KBM-7 (cell line): ENCODE measurements around the gene STARD5.

Experiments
- DNase-seq: peaks from one replicate; pipeline ENCODE4 v3.0.0-alpha.2; 2015
- in situ Hi-C: fragments of 300-500 bp; cut with MboI; formaldehyde crosslinking; loops from 2 replicates; pipeline ENCODE4 v1.14.3; 2020; ENCODE audit warnings: low sequenced_read_pairs, low pct_unique_long_range_greater_than_20kb, mixed read lengths

The STARD5 gene

GRCh38 chr15:81315452-81316175 lies 8.3 kb downstream of the STARD5 start:
- DNase-seq, result no peak
- in situ Hi-C loops, result no loop called here

DNA sequence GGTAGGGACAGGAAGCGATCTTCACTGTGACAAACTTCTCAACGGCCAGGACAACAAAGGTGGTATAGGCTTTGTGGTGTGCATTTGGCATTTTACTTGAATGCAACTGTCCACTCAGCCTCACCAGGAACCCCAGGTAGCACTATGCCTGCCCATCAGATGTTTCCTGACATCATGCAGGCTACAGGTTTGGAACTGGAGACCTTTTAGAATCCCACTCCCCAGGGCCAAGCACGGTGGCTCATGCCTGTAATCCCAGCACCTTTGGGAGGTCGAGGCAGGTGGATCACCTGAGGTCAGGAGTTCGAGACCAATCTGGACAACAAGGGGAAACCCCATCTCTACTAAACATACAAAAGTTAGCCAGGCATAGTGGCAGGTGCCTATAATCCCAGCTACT lies 9.6 kb downstream of the STARD5 start:
- no peak for DNase-seq
- in situ Hi-C loops, result no loop called here

GRCh38 chr15:81313686-81314085 lies 10.3 kb downstream of the STARD5 start:
- no peak for DNase-seq
- in situ Hi-C loops, result no loop called here

DNA sequence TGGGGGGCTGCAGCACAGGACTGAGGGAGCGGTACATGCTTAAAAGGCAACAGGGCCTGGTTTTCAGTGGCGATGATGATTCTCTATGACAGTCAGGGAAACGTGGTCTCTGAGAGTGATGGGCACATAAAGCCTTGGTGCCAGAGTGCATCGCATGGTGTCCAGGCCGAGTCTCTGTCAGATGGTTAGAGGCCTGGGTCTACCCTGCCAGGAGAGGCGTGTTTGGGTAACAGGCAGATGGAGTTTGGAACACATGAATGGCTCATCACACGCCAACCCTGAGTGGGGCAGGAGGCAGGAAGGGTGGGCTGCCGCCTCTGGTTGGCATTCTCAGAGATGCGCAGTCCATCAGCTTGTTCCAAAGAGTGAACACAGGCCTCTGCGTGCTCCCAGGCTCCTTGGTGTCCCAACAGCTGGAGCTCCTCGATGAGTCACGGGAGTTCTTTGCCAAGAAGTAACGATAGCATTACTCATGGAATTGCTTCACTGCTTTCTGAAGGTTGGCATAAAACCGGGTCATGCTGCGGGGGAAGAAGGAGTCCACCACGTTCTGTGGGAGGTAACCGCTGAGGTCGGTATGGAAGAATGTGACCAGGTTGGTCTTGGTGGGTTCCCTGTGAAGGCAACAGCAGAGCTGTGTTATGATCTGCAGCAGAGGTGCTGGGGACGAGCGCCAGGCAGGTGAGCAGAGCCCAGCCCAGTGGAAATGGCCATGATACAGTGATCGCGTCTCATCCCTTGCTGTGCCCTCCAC lies 11.0 kb downstream of the STARD5 start:
- in situ Hi-C loops, result no loop called here
- no peak for DNase-seq

DNA sequence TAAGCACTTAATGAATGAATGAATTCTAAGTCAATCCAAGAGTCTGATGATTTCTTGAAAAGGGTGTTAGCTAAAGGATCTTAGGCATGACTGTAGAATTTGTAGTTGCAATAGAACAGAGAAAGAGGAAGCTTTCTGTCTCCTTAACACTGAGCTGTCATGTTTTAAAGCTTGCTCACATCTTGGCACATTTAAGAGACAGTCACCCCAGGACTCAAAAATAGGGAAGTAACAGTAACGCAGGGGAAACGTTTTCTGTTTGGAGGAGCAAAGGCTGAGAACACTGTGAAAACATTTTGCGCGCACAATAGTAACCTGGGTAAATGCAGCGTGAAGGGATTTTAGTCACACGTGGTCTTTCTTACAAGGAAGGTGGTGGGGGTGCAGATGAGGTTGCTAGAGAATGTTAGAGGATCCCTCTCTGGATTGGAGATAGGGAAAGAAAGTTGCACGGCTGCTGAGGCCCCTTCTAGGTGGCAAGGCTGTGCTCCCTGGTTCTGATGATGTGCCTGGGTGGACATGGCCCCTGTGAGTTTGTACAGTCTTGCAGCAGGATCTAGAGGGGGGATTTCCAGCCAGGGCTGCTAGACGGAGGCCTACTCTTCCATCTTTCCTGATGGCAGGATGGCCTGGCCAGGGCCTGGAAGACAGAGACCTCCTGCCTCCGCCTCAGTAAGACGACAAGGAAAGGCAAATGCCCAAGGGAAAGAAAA lies 12.0 kb downstream of the STARD5 start:
- in situ Hi-C loops, result no loop called here
- DNase-seq, result peak; percentile 98

DNA sequence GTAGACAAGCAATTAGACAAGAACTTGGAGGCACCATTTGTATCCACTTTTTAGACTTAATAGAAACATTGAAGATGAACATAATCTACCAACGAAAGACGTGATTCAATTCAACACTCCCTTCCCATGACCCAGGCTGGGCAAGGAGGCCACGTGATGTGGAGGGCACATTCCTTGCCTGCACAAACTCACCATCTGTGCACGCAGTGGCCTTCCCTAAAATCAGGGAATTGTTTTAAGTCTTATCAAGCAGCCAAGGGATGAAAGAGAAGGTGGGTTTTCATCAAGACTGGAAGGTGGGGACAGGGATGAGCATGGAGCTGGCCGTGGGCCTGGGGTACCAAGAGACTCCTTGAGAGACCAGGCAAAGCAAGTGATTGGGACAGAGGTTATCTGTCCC lies 13.5 kb downstream of the STARD5 start:
- in situ Hi-C loops, result no loop called here
- DNase-seq, result no peak

- no peak for DNase-seq
- in situ Hi-C loops, result no loop called here
Observed at GRCh38 chr15:81309647-81310450, 14.1 kb downstream of the STARD5 start.

- DNase-seq, result no peak
- in situ Hi-C loops, result no loop called here
Observed at GRCh38 chr15:81308260-81308659, 15.7 kb downstream of the STARD5 start.

DNA sequence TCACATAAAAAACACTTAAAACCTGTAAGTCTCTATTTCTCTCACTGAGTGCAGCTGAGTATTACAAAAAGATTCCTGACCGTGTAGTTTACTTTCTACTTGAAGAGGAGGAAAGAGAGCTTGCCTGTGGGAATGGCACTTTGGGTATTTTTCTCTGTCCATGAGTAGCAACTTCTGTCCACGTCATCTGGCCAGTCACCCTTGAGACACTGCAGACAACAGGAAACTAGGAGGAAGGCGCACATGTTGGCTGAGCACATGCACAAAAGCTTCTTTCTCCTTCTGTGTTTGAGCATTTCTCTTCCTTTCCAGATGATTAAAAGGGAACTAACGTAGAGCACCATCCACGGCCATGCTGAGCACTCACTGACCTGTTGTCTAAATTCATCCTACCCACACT lies 19.7 kb downstream of the STARD5 start:
- DNase-seq, result peak; percentile 83

DNA sequence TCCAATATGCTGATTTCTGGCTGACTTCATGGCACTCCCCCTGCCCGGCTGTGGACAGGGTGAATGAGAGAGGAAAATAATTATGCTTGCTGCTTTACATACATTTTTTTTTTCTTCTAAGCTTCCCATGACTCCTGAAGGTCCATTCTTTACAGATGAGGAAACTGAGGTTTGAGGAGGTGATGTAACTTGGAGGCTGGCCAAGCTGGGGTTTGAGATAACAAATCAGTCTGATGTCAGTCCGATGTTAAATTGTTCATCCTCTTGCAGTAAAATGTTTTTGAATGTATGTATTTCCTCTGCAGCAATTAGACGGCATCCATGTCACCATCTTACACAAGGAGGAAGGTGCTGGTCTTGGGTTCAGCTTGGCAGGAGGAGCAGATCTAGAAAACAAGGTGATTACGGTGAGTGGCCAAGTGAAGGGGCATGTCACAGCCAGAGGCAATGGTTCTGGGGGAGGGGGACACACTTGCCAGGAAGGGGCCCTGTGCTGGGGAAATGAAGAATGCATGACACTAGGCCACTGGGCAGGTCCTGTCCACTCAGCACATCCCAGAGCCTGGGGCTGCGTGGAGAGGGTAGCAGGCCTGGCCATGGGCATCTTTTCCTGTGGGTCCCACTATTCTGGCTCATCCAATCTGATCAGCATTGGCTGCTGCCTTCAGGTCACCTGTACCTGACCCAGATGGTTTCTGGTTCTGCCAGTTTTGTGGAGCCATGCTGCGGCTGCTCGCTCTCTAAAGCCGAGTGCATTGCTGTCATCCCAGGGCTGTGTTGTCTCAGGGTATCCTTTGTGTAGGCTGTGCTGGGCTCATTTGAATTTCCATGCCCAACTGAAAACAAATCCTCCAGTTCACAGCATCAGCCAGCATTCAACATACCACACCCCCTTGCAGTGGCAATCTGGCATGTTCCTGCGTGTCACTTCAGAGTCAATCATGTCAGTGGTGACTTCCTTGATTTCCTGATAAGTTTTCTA lies 20.4 kb downstream of the STARD5 start:
- in situ Hi-C loops, result no loop called here
- peak; percentile 48 for DNase-seq

More for the DNA sequence above, 19.7 kb downstream of the STARD5 start:
- in situ Hi-C loops, result no loop called here

DNA sequence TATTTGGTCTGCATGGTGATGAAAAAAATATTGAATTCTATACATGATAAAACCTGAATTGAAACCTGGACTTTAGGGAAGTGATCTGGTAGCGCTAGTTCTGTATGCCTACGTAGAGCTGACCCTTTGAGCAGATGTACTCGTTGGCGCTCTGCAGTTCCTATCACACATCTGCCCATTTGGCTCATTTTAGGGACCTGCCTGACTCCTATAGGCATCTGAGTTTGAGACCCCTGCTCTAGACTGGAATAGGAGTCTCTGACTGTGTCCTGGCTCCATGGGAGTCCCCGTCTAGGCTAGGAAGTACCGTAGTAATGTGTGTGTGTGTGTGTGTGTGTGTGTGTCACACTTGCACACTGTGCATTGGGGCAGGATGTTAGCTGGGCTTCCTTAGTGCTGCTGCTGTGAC lies 21.2 kb downstream of the STARD5 start:
- peak; percentile 47 for DNase-seq
- in situ Hi-C loops, result no loop called here

- in situ Hi-C loops, result no loop called here
- no peak for DNase-seq
Observed at GRCh38 chr15:81301815-81302399, 22.0 kb downstream of the STARD5 start.

- DNase-seq, result no peak
- in situ Hi-C loops, result no loop called here
Observed at GRCh38 chr15:81301385-81301784, 22.6 kb downstream of the STARD5 start.

DNA sequence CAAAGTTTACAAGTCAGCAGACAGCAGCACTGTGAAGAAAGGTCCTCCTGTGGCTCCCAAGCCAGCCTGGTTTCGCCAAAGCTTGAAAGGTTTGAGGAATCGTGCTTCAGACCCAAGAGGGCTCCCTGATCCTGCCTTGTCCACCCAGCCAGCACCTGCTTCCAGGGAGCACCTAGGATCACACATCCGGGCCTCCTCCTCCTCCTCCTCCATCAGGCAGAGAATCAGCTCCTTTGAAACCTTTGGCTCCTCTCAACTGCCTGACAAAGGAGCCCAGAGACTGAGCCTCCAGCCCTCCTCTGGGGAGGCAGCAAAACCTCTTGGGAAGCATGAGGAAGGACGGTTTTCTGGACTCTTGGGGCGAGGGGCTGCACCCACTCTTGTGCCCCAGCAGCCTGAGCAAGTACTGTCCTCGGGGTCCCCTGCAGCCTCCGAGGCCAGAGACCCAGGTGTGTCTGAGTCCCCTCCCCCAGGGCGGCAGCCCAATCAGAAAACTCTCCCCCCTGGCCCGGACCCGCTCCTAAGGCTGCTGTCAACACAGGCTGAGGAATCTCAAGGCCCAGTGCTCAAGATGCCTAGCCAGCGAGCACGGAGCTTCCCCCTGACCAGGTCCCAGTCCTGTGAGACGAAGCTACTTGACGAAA lies 24.2 kb downstream of the STARD5 start:
- DNase-seq, result no peak
- in situ Hi-C loops, result no loop called here

DNA sequence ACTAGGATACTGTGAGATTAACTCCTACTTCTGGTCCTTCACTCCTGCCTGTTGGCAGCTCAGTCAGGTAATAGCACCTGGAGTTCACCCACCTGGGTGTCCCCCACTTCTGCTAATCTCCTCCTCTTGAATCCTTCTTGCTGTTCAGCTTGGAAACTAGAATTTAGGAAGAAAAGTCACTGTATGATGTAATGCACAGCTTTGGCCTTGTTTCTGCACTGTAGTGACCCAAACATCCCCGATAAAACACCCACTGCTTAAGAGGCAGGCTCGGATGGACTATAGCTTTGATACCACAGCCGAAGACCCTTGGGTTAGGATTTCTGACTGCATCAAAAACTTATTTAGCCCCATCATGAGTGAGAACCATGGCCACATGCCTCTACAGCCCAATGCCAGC lies 24.8 kb downstream of the STARD5 start:
- in situ Hi-C loops, result no loop called here
- no peak for DNase-seq

- DNase-seq, result no peak
- in situ Hi-C loops, result no loop called here
Observed at GRCh38 chr15:81298611-81299010, 25.3 kb downstream of the STARD5 start.
